DND-41 (cell line): Measurements from ENCODE around the gene CTRL.

ENCODE experiments used
- ATAC-seq: fragments of 200-7000 bp; cut with Tn5 transposase; 3 replicates; pipeline ENCODE4 v1.9.1; 2021; ENCODE audit warnings: low read depth; ENCODE audit not compliant: insufficient read depth
- DNase-seq: peaks from one replicate; pipeline ENCODE4 v3.0.0-alpha.2; 2020
- H2AFZ ChIP-seq: 2 replicates; pipeline ENCODE4 v1.6.0; 2012; ENCODE audit warnings: low read depth, low read length
- H3K27ac ChIP-seq: 2 replicates; pipeline ENCODE4 v1.5.1; 2012; ENCODE audit warnings: low read length, inconsistent platforms
- H3K27me3 ChIP-seq: fragments of 200-600 bp; sonication (generic); 2 replicates; pipeline ENCODE4 v1.6.0; 2012; ENCODE audit warnings: low read length, mild to moderate bottlenecking, inconsistent platforms; ENCODE audit not compliant: insufficient read depth, poor library complexity
- H3K36me3 ChIP-seq: 2 replicates; pipeline ENCODE4 v1.5.1; 2012; ENCODE audit warnings: low read length, inconsistent platforms; ENCODE audit not compliant: insufficient read depth
- H3K4me1 ChIP-seq: 2 replicates; pipeline ENCODE4 v1.5.1; 2012; ENCODE audit warnings: mild to moderate bottlenecking, low read length; ENCODE audit not compliant: insufficient read depth
- H3K4me2 ChIP-seq: 2 replicates; pipeline ENCODE4 v1.6.0; 2012; ENCODE audit warnings: mild to moderate bottlenecking, moderate library complexity, low read length, inconsistent platforms; ENCODE audit not compliant: insufficient read depth
- H3K4me3 ChIP-seq, 2 experiments: fragments of 200-600 bp in 1 of 2; shearing (Covaris generic) in 1 of 2; 2 replicates each; pipeline ENCODE4 v1.5.1; 2012 to 2016; ENCODE audit warnings: inconsistent platforms in 2 of 2, low read length in 2 of 2, mild to moderate bottlenecking in 2 of 2, low read depth in 1 of 2, moderate library complexity in 1 of 2
- H3K79me2 ChIP-seq: 2 replicates; pipeline ENCODE4 v1.6.0; 2012; ENCODE audit warnings: low read length, inconsistent platforms; ENCODE audit not compliant: insufficient read depth
- H3K9ac ChIP-seq: 2 replicates; pipeline ENCODE4 v1.6.0; 2012; ENCODE audit warnings: low read depth, mild to moderate bottlenecking, inconsistent platforms, low read length, moderate library complexity
- H3K9me3 ChIP-seq: 2 replicates; pipeline ENCODE4 v1.5.1; 2012; ENCODE audit warnings: low read length, moderate library complexity, mild to moderate bottlenecking, inconsistent platforms; ENCODE audit not compliant: insufficient read depth, severe bottlenecking
- H4K20me1 ChIP-seq: 2 replicates; pipeline ENCODE4 v1.6.0; 2012; ENCODE audit warnings: low read length; ENCODE audit not compliant: insufficient read depth
- CTCF ChIP-seq: IDR thresholded peaks from 2 replicates; pipeline ENCODE4 v1.5.1; 2012; ENCODE audit warnings: borderline replicate concordance, low read length, moderate library complexity, mild to moderate bottlenecking; ENCODE audit not compliant: poor library complexity, severe bottlenecking; ENCODE audit errors: extremely low read depth
- EZH2 ChIP-seq: IDR thresholded peaks from 3 replicates; pipeline ENCODE4 v1.6.1; 2012; ENCODE audit warnings: borderline replicate concordance, low read depth, mild to moderate bottlenecking, moderate library complexity, low read length, inconsistent platforms; ENCODE audit not compliant: severe bottlenecking

The CTRL gene

GRCh38 chr16:67932462-67932840 lies 789 bp upstream of the CTRL start:
- H2AFZ ChIP-seq = no peak overlapping the region
- H3K9me3 ChIP-seq = no peaks in the 10 kb centered on the region
- ATAC-seq (no peak), DNase-seq (no peak)
- peaks cover 31% of the 10 kb centered on the region for H3K79me2 ChIP-seq
- H3K4me1 ChIP-seq = peaks cover 21% of the 10 kb centered on the region
- no peak overlapping the region for H3K27ac ChIP-seq
- H4K20me1 ChIP-seq = peaks cover 22% of the 10 kb centered on the region
- H3K9ac ChIP-seq = no peak overlapping the region
- no peaks in the 10 kb centered on the region for H3K27me3 ChIP-seq
- peaks cover 70% of the 10 kb centered on the region for H3K36me3 ChIP-seq
- H3K4me2 ChIP-seq = no peak overlapping the region
- no peak overlapping the region for H3K4me3 ChIP-seq
- TF ChIP-seq CTCF = no peak
- no peak for TF ChIP-seq EZH2

- Histone ChIP-seq H3K9ac (no peak overlapping the region), H3K4me3 (no peak overlapping the region), H3K4me1 (peaks cover 11% of the 10 kb centered on the region), H3K27ac (no peak overlapping the region), H3K4me2 (no peak overlapping the region), H3K27me3 (no peaks in the 10 kb centered on the region), H3K79me2 (peaks cover 14% of the 10 kb centered on the region), H3K9me3 (no peaks in the 10 kb centered on the region), H4K20me1 (peaks cover 29% of the 10 kb centered on the region), H3K36me3 (peaks cover 74% of the 10 kb centered on the region), H2AFZ (no peak overlapping the region)
- TF ChIP-seq EZH2 (no peak), CTCF (no peak)
- ATAC-seq (no peak), DNase-seq (no peak)
Measured at GRCh38 chr16:67930678-67931211, 917 bp downstream of the CTRL start.

GRCh38 chr16:67930191-67930590 lies 1.5 kb downstream of the CTRL start:
- H3K36me3 ChIP-seq = peaks cover 69% of the 10 kb centered on the region
- H3K4me3 ChIP-seq = no peak overlapping the region
- H4K20me1 ChIP-seq = peaks cover 26% of the 10 kb centered on the region
- no peak overlapping the region for H3K4me2 ChIP-seq
- peaks cover 6% of the 10 kb centered on the region for H3K4me1 ChIP-seq
- peaks cover 9% of the 10 kb centered on the region for H3K79me2 ChIP-seq
- DNase-seq = no peak
- H2AFZ ChIP-seq = no peak overlapping the region
- no peak overlapping the region for H3K27ac ChIP-seq
- no peaks in the 10 kb centered on the region for H3K27me3 ChIP-seq
- TF ChIP-seq EZH2 (no peak), CTCF (no peak)
- no peaks in the 10 kb centered on the region for H3K9me3 ChIP-seq
- no peak for ATAC-seq
- no peak overlapping the region for H3K9ac ChIP-seq
